Body of pancreas (tissue), 4 donors: ENCODE measurements around the gene DLEC1.

Experiments
- POLR2A ChIP-seq, 3 donors: fragments of 450-650 bp; IDR thresholded peaks; one replicate each; pipeline ENCODE4 v1.6.1; 2016; ENCODE audit warnings: antibody characterized with exemption in 3 of 3, mild to moderate bottlenecking in 2 of 3
- TF ChIP-seq, protein P1 (sequence below), 7 experiments: fragments of 450-650 bp in 4 of 7; fragments of 200-600 bp in 3 of 7; sonication (generic) in 3 of 7; IDR thresholded peaks; one replicate each; pipeline ENCODE4 v1.5.1; 2016 to 2019; ENCODE audit warnings: antibody characterized with exemption in 7 of 7

DNA sequence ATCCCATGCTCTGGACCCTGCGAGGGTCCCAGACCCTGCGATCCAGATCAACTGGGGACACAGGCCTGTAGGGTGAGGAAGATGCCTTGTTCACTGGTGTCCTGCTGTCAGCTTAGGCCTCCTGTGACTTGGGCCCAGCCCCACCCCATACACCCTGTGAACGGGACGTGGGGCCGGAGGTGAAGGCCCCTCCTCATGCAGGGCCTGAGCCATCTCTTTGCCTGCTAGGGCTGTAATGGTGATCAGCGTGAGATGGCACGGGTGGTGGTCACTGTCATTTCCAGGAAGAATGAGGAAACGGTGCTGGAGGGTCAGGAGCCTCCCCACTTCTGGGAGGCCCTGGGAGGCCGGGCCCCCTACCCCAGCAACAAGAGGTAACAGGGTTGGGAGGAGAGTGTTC, 36.1 kb upstream of the DLEC1 start:
- TF ChIP-seq POLR2A (IDR thresholded peaks at IDR 0.05), result no peak
- TF ChIP-seq, protein P1, sequence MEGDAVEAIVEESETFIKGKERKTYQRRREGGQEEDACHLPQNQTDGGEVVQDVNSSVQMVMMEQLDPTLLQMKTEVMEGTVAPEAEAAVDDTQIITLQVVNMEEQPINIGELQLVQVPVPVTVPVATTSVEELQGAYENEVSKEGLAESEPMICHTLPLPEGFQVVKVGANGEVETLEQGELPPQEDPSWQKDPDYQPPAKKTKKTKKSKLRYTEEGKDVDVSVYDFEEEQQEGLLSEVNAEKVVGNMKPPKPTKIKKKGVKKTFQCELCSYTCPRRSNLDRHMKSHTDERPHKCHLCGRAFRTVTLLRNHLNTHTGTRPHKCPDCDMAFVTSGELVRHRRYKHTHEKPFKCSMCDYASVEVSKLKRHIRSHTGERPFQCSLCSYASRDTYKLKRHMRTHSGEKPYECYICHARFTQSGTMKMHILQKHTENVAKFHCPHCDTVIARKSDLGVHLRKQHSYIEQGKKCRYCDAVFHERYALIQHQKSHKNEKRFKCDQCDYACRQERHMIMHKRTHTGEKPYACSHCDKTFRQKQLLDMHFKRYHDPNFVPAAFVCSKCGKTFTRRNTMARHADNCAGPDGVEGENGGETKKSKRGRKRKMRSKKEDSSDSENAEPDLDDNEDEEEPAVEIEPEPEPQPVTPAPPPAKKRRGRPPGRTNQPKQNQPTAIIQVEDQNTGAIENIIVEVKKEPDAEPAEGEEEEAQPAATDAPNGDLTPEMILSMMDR (IDR thresholded peaks at IDR 0.05), result no peak
